22Rv1 (cell line): ENCODE results near the gene WASHC2A.
"Not testable (repeated sequence)": the region's sequence is repeated elsewhere in the genome, so short reads cannot be mapped to it uniquely, and the experiment has no call there.

ENCODE experiments used
- CTCF ChIP-seq: fragments of 450-650 bp; IDR thresholded peaks from 2 replicates; pipeline ENCODE4 v1.5.1; 2017; ENCODE audit warnings: mild to moderate bottlenecking
- ZFX ChIP-seq: fragments of 450-650 bp; IDR thresholded peaks from 2 replicates; pipeline ENCODE4 v1.6.1; 2017; ENCODE audit warnings: antibody characterized with exemption, borderline replicate concordance

GRCh38 chr10:50174788-50175525 lies 107.2 kb downstream of the WASHC2A start:
- not testable (repeated sequence) for TF ChIP-seq CTCF, ZFX
